DMS153 (cell line): ENCODE results near the gene COX6B2.
A peak's percentile ranks its signal among the peaks of the same experiment; 100 is the strongest.

Experiments
- DNase-seq: peaks from one replicate; lab custom pipeline; 2025; lab: John Stamatoyannopoulos, UW

Gene COX6B2

GRCh38 chr19:55362174-55362989 lies 7.9 kb upstream of the COX6B2 start:
- no peak for DNase-seq

GRCh38 chr19:55360902-55361301 lies 6.4 kb upstream of the COX6B2 start:
- DNase-seq: no peak

- peak; percentile 19 for DNase-seq
Observed at GRCh38 chr19:55358943-55359908, 4.7 kb upstream of the COX6B2 start.

- DNase-seq: no peak
Observed at GRCh38 chr19:55358493-55358892, 4.0 kb upstream of the COX6B2 start.

- DNase-seq: no peak
Observed at GRCh38 chr19:55355213-55355821, 798 bp upstream of the COX6B2 start.

GRCh38 chr19:55353803-55354697 lies 469 bp downstream of the COX6B2 start:
- no peak for DNase-seq

- DNase-seq: no peak
Observed at GRCh38 chr19:55353356-55353802, 1.1 kb downstream of the COX6B2 start.

- DNase-seq: no peak
Observed at GRCh38 chr19:55352549-55353145, 1.9 kb downstream of the COX6B2 start.

- no peak for DNase-seq
Observed at GRCh38 chr19:55352040-55352439, 2.5 kb downstream of the COX6B2 start.

- DNase-seq: no peak
Observed at GRCh38 chr19:55350620-55351315, 3.8 kb downstream of the COX6B2 start.

- no peak for DNase-seq
Observed at GRCh38 chr19:55348317-55349034, 6.0 kb downstream of the COX6B2 start.

GRCh38 chr19:55347442-55348009 lies 7.0 kb downstream of the COX6B2 start:
- DNase-seq: no peak

- no peak for DNase-seq
Observed at GRCh38 chr19:55346725-55347441, 7.6 kb downstream of the COX6B2 start.

- no peak for DNase-seq
Observed at GRCh38 chr19:55345818-55346724, 8.4 kb downstream of the COX6B2 start.

GRCh38 chr19:55345101-55345817 lies 9.3 kb downstream of the COX6B2 start:
- DNase-seq: no peak

- DNase-seq: peak; percentile 3
Observed at GRCh38 chr19:55344444-55344843, 10.1 kb downstream of the COX6B2 start.
